Nephron (organoid): ENCODE measurements around the gene MUC13.
"Not testable (repeated sequence)": the region's sequence is repeated elsewhere in the genome, so short reads cannot be mapped to it uniquely, and the experiment has no call there.

ENCODE experiments used
- H3K27ac Mint-ChIP-seq, 3 experiments: 2 replicates each; pipeline ENCODE4 v1.8.0; 2020; ENCODE audit warnings: mixed read lengths in 3 of 3, mild to moderate bottlenecking in 2 of 3, moderate library complexity in 1 of 3
- H3K27me3 Mint-ChIP-seq: 2 replicates; pipeline ENCODE4 v1.8.0; 2021; ENCODE audit warnings: low read depth, mild to moderate bottlenecking, moderate library complexity, mixed read lengths
- H3K36me3 Mint-ChIP-seq: 2 replicates; pipeline ENCODE4 v1.8.0; 2020; ENCODE audit warnings: low read depth, mixed read lengths
- H3K4me1 Mint-ChIP-seq: 2 replicates; pipeline ENCODE4 v1.8.0; 2020; ENCODE audit warnings: mixed read lengths
- H3K4me3 Mint-ChIP-seq, 3 experiments: 2 replicates each; pipeline ENCODE4 v1.8.0; 2020; ENCODE audit warnings: mild to moderate bottlenecking in 3 of 3, mixed read lengths in 3 of 3, moderate library complexity in 2 of 3
- H3K9me3 Mint-ChIP-seq: 2 replicates; pipeline ENCODE4 v1.8.0; 2020; ENCODE audit warnings: mixed read lengths
- CTCF ChIP-seq, 3 experiments: fragments of 200-600 bp; sonication (generic); IDR thresholded peaks; one replicate each; pipeline ENCODE4 v1.5.0; 2021; ENCODE audit warnings: antibody characterized with exemption in 3 of 3; ENCODE audit not compliant: unreplicated experiment in 3 of 3

Gene MUC13

GRCh38 chr3:124960698-124961097, 26.1 kb upstream of the MUC13 start:
- no peak for TF ChIP-seq CTCF (IDR thresholded peaks at IDR 0.05; ENCODE audit: unreplicated experiment in 3 of 3)
- no peaks in the 10 kb centered on the region for H3K27me3 Mint-ChIP-seq
- peaks cover 3% of the 10 kb centered on the region for H3K9me3 Mint-ChIP-seq
- no peak overlapping the region for H3K4me3 Mint-ChIP-seq
- no peaks in the 10 kb centered on the region for H3K36me3 Mint-ChIP-seq
- H3K4me1 Mint-ChIP-seq: no peaks in the 10 kb centered on the region
- H3K27ac Mint-ChIP-seq: no peak overlapping the region

GRCh38 chr3:124960105-124960504, 25.6 kb upstream of the MUC13 start:
- Mint-ChIP-seq H3K27me3 (no peaks in the 10 kb centered on the region), H3K9me3 (peaks cover 6% of the 10 kb centered on the region), H3K36me3 (no peaks in the 10 kb centered on the region), H3K4me1 (no peaks in the 10 kb centered on the region), H3K27ac (no peak overlapping the region), H3K4me3 (no peak overlapping the region)
- TF ChIP-seq CTCF (IDR thresholded peaks at IDR 0.05; ENCODE audit: unreplicated experiment in 3 of 3): no peak

GRCh38 chr3:124957951-124958350, 23.4 kb upstream of the MUC13 start:
- H3K36me3 Mint-ChIP-seq, H3K4me3 Mint-ChIP-seq: not testable (repeated sequence)

GRCh38 chr3:124952282-124952855, 17.8 kb upstream of the MUC13 start:
- Mint-ChIP-seq H3K4me3 (no peak overlapping the region), H3K9me3 (peaks cover 11% of the 10 kb centered on the region), H3K27ac (no peak overlapping the region), H3K36me3 (no peaks in the 10 kb centered on the region), H3K4me1 (no peaks in the 10 kb centered on the region), H3K27me3 (no peaks in the 10 kb centered on the region)
- no peak for TF ChIP-seq CTCF (IDR thresholded peaks at IDR 0.05; ENCODE audit: unreplicated experiment in 3 of 3)

More at GRCh38 chr3:124957951-124958350, 23.4 kb upstream of the MUC13 start:
- not testable (repeated sequence) for H3K4me1 Mint-ChIP-seq, H3K27ac Mint-ChIP-seq, H3K27me3 Mint-ChIP-seq
- H3K9me3 Mint-ChIP-seq: peaks cover 11% of the 10 kb centered on the region

GRCh38 chr3:124951511-124952281, 17.1 kb upstream of the MUC13 start:
- Mint-ChIP-seq H3K9me3 (peaks cover 8% of the 10 kb centered on the region), H3K4me3 (no peak overlapping the region), H3K4me1 (no peaks in the 10 kb centered on the region), H3K36me3 (no peaks in the 10 kb centered on the region), H3K27ac (no peak overlapping the region), H3K27me3 (no peaks in the 10 kb centered on the region)
- TF ChIP-seq CTCF (IDR thresholded peaks at IDR 0.05; ENCODE audit: unreplicated experiment in 3 of 3): no peak

- peaks cover 4% of the 10 kb centered on the region for H3K9me3 Mint-ChIP-seq
- H3K4me1 Mint-ChIP-seq: no peaks in the 10 kb centered on the region
- no peaks in the 10 kb centered on the region for H3K27me3 Mint-ChIP-seq
- H3K36me3 Mint-ChIP-seq: no peaks in the 10 kb centered on the region
- H3K4me3 Mint-ChIP-seq: no peak overlapping the region
- TF ChIP-seq CTCF (IDR thresholded peaks at IDR 0.05; ENCODE audit: unreplicated experiment in 3 of 3): no peak
- H3K27ac Mint-ChIP-seq: no peak overlapping the region
Observed at GRCh38 chr3:124950026-124950425, 15.5 kb upstream of the MUC13 start.
